GM18867 (cell line): Measurements from ENCODE around the gene RPS6KA2.

Source experiments
- ATAC-seq: cut with Tn5 transposase; IDR thresholded peaks from one replicate; pipeline ENCODE4 v1.9.1; 2021; ENCODE audit warnings: mild to moderate bottlenecking, moderate library complexity; ENCODE audit not compliant: unreplicated experiment

Gene RPS6KA2

GRCh38 chr6:166656230-166657151, 29.4 kb upstream of the RPS6KA2 start:
- ATAC-seq = no peak

- no peak for ATAC-seq
Measured at GRCh38 chr6:166655713-166656229, 28.7 kb upstream of the RPS6KA2 start.

- ATAC-seq = no peak
Measured at GRCh38 chr6:166655251-166655650, 28.2 kb upstream of the RPS6KA2 start.

GRCh38 chr6:166654573-166654972, 27.5 kb upstream of the RPS6KA2 start:
- ATAC-seq = no peak

GRCh38 chr6:166653639-166653941, 26.5 kb upstream of the RPS6KA2 start:
- no peak for ATAC-seq

GRCh38 chr6:166650824-166651807, 24.1 kb upstream of the RPS6KA2 start:
- no peak for ATAC-seq

GRCh38 chr6:166650047-166650446, 23.0 kb upstream of the RPS6KA2 start:
- ATAC-seq = no peak

- ATAC-seq = no peak
Measured at GRCh38 chr6:166648846-166649245, 21.8 kb upstream of the RPS6KA2 start.

GRCh38 chr6:166647896-166648295, 20.8 kb upstream of the RPS6KA2 start:
- no peak for ATAC-seq

- no peak for ATAC-seq
Measured at GRCh38 chr6:166646716-166647115, 19.7 kb upstream of the RPS6KA2 start.

GRCh38 chr6:166645896-166646295, 18.8 kb upstream of the RPS6KA2 start:
- no peak for ATAC-seq

GRCh38 chr6:166644681-166645080, 17.6 kb upstream of the RPS6KA2 start:
- ATAC-seq = no peak

GRCh38 chr6:166643891-166644590, 17.0 kb upstream of the RPS6KA2 start:
- ATAC-seq = no peak

GRCh38 chr6:166642646-166643045, 15.6 kb upstream of the RPS6KA2 start:
- no peak for ATAC-seq

- ATAC-seq = no peak
Measured at GRCh38 chr6:166640342-166641043, 13.4 kb upstream of the RPS6KA2 start.

- ATAC-seq = no peak
Measured at GRCh38 chr6:166639921-166640320, 12.9 kb upstream of the RPS6KA2 start.

- no peak for ATAC-seq
Measured at GRCh38 chr6:166638573-166638964, 11.5 kb upstream of the RPS6KA2 start.

GRCh38 chr6:166637812-166638572, 10.9 kb upstream of the RPS6KA2 start:
- no peak for ATAC-seq

GRCh38 chr6:166636934-166637333, 9.9 kb upstream of the RPS6KA2 start:
- ATAC-seq = no peak
